DND-41 (cell line): ENCODE results near the gene STMN3.
A peak's percentile ranks its signal among the peaks of the same experiment; 100 is the strongest.

Source experiments
- ATAC-seq: fragments of 200-7000 bp; cut with Tn5 transposase; 3 replicates; pipeline ENCODE4 v1.9.1; 2021; ENCODE audit warnings: low read depth; ENCODE audit not compliant: insufficient read depth
- DNase-seq: peaks from one replicate; pipeline ENCODE4 v3.0.0-alpha.2; 2020
- H2AFZ ChIP-seq: 2 replicates; pipeline ENCODE4 v1.6.0; 2012; ENCODE audit warnings: low read depth, low read length
- H3K27ac ChIP-seq: 2 replicates; pipeline ENCODE4 v1.5.1; 2012; ENCODE audit warnings: low read length, inconsistent platforms
- H3K27me3 ChIP-seq: fragments of 200-600 bp; sonication (generic); 2 replicates; pipeline ENCODE4 v1.6.0; 2012; ENCODE audit warnings: low read length, mild to moderate bottlenecking, inconsistent platforms; ENCODE audit not compliant: insufficient read depth, poor library complexity
- H3K36me3 ChIP-seq: 2 replicates; pipeline ENCODE4 v1.5.1; 2012; ENCODE audit warnings: low read length, inconsistent platforms; ENCODE audit not compliant: insufficient read depth
- H3K4me1 ChIP-seq: 2 replicates; pipeline ENCODE4 v1.5.1; 2012; ENCODE audit warnings: mild to moderate bottlenecking, low read length; ENCODE audit not compliant: insufficient read depth
- H3K4me2 ChIP-seq: 2 replicates; pipeline ENCODE4 v1.6.0; 2012; ENCODE audit warnings: mild to moderate bottlenecking, moderate library complexity, low read length, inconsistent platforms; ENCODE audit not compliant: insufficient read depth
- H3K4me3 ChIP-seq, 2 experiments: fragments of 200-600 bp in 1 of 2; shearing (Covaris generic) in 1 of 2; 2 replicates each; pipeline ENCODE4 v1.5.1; 2012 to 2016; ENCODE audit warnings: inconsistent platforms in 2 of 2, low read length in 2 of 2, mild to moderate bottlenecking in 2 of 2, low read depth in 1 of 2, moderate library complexity in 1 of 2
- H3K79me2 ChIP-seq: 2 replicates; pipeline ENCODE4 v1.6.0; 2012; ENCODE audit warnings: low read length, inconsistent platforms; ENCODE audit not compliant: insufficient read depth
- H3K9ac ChIP-seq: 2 replicates; pipeline ENCODE4 v1.6.0; 2012; ENCODE audit warnings: low read depth, mild to moderate bottlenecking, inconsistent platforms, low read length, moderate library complexity
- H3K9me3 ChIP-seq: 2 replicates; pipeline ENCODE4 v1.5.1; 2012; ENCODE audit warnings: low read length, moderate library complexity, mild to moderate bottlenecking, inconsistent platforms; ENCODE audit not compliant: insufficient read depth, severe bottlenecking
- H4K20me1 ChIP-seq: 2 replicates; pipeline ENCODE4 v1.6.0; 2012; ENCODE audit warnings: low read length; ENCODE audit not compliant: insufficient read depth
- EZH2 ChIP-seq: IDR thresholded peaks from 3 replicates; pipeline ENCODE4 v1.6.1; 2012; ENCODE audit warnings: borderline replicate concordance, low read depth, mild to moderate bottlenecking, moderate library complexity, low read length, inconsistent platforms; ENCODE audit not compliant: severe bottlenecking
- TF ChIP-seq, protein P1 (sequence below): IDR thresholded peaks from 2 replicates; pipeline ENCODE4 v1.5.1; 2012; ENCODE audit warnings: borderline replicate concordance, low read length, moderate library complexity, mild to moderate bottlenecking; ENCODE audit not compliant: poor library complexity, severe bottlenecking; ENCODE audit errors: extremely low read depth

STMN3 gene

GRCh38 chr20:63658749-63659187 is 5.5 kb upstream of the STMN3 start:
- H3K27me3 ChIP-seq: no peaks in the 10 kb centered on the region
- no peak for DNase-seq
- peak overlapping the region; percentile 86 for H3K9ac ChIP-seq
- peak; percentile 35 for ATAC-seq
- H3K4me1 ChIP-seq: peaks cover 53% of the 10 kb centered on the region
- H3K9me3 ChIP-seq: no peaks in the 10 kb centered on the region
- peaks cover 16% of the 10 kb centered on the region; the same call in 1 of the 2 replicates for H4K20me1 ChIP-seq
- peak overlapping the region; percentile 88 for H2AFZ ChIP-seq
- H3K79me2 ChIP-seq: peaks cover 69% of the 10 kb centered on the region
- H3K4me2 ChIP-seq: peak overlapping the region; percentile 93
- H3K27ac ChIP-seq: peak overlapping the region; percentile 86
- H3K36me3 ChIP-seq: peaks cover 41% of the 10 kb centered on the region
- no peak for TF ChIP-seq EZH2
- TF ChIP-seq, protein P1, sequence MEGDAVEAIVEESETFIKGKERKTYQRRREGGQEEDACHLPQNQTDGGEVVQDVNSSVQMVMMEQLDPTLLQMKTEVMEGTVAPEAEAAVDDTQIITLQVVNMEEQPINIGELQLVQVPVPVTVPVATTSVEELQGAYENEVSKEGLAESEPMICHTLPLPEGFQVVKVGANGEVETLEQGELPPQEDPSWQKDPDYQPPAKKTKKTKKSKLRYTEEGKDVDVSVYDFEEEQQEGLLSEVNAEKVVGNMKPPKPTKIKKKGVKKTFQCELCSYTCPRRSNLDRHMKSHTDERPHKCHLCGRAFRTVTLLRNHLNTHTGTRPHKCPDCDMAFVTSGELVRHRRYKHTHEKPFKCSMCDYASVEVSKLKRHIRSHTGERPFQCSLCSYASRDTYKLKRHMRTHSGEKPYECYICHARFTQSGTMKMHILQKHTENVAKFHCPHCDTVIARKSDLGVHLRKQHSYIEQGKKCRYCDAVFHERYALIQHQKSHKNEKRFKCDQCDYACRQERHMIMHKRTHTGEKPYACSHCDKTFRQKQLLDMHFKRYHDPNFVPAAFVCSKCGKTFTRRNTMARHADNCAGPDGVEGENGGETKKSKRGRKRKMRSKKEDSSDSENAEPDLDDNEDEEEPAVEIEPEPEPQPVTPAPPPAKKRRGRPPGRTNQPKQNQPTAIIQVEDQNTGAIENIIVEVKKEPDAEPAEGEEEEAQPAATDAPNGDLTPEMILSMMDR: no peak
- peak overlapping the region; percentile 61 to 86 for H3K4me3 ChIP-seq

- peak within 1 kb of the TSS; percentile 93 for H3K4me2 ChIP-seq
- peak; percentile 90 for DNase-seq
- H3K9ac ChIP-seq: peak within 1 kb of the TSS; percentile 86
- H3K4me1 ChIP-seq: peaks cover 53% of the 10 kb centered on the region
- ATAC-seq: peak; percentile 70
- H3K36me3 ChIP-seq: peaks cover 35% of the 10 kb centered on the region
- H2AFZ ChIP-seq: peak within 1 kb of the TSS; percentile 88
- peak within 1 kb of the TSS; percentile 86 for H3K27ac ChIP-seq
- H3K27me3 ChIP-seq: no peaks in the 10 kb centered on the region
- H3K79me2 ChIP-seq: peaks cover 67% of the 10 kb centered on the region
- H3K9me3 ChIP-seq: no peaks in the 10 kb centered on the region
- H4K20me1 ChIP-seq: peaks cover 15% of the 10 kb centered on the region; the same call in 1 of the 2 replicates
- TF ChIP-seq EZH2: no peak
- TF ChIP-seq, protein P1: no peak
- peak within 1 kb of the TSS; percentile 61 to 86 for H3K4me3 ChIP-seq
Measured at GRCh38 chr20:63657937-63658748, 4.9 kb upstream of the STMN3 start, which contains the start of gene RTEL1. Gene RTEL1 (plus strand): TSS chr20:63658312. CDS start chr20:63659403, 1,091 bp downstream.

- Histone ChIP-seq H3K27ac (peak overlapping the region; percentile 86), H3K4me3 (peak overlapping the region; percentile 61 to 86), H3K27me3 (no peaks in the 10 kb centered on the region), H2AFZ (peak overlapping the region; percentile 88), H3K4me2 (peak overlapping the region; percentile 93), H4K20me1 (peaks cover 15% of the 10 kb centered on the region), H3K36me3 (peaks cover 27% of the 10 kb centered on the region), H3K9ac (peak overlapping the region; percentile 86), H3K9me3 (no peaks in the 10 kb centered on the region), H3K79me2 (peaks cover 70% of the 10 kb centered on the region), H3K4me1 (peaks cover 55% of the 10 kb centered on the region)
- no peak for TF ChIP-seq EZH2
- TF ChIP-seq, protein P1: no peak
- DNase-seq (no peak), ATAC-seq (no peak)
Measured at GRCh38 chr20:63657260-63657936, 4.2 kb upstream of the STMN3 start.
